GM12873 (cell line): ENCODE results near the gene RAB36.

Experiments used
- CTCF ChIP-seq: IDR thresholded peaks from 2 replicates; pipeline ENCODE4 v1.5.1; 2012; ENCODE audit warnings: low read depth, mild to moderate bottlenecking, moderate library complexity, low read length, control low read depth; ENCODE audit not compliant: insufficient read depth; ENCODE audit errors: missing control alignments

The RAB36 gene

GRCh38 chr22:23203452-23204124, 58.3 kb downstream of the RAB36 start:
- TF ChIP-seq CTCF, result no peak

GRCh38 chr22:23204125-23204488, 58.8 kb downstream of the RAB36 start:
- no peak for TF ChIP-seq CTCF

- no peak for TF ChIP-seq CTCF
These were observed 59.4 kb downstream of the RAB36 start for GRCh38 chr22:23204541-23205157.

DNA sequence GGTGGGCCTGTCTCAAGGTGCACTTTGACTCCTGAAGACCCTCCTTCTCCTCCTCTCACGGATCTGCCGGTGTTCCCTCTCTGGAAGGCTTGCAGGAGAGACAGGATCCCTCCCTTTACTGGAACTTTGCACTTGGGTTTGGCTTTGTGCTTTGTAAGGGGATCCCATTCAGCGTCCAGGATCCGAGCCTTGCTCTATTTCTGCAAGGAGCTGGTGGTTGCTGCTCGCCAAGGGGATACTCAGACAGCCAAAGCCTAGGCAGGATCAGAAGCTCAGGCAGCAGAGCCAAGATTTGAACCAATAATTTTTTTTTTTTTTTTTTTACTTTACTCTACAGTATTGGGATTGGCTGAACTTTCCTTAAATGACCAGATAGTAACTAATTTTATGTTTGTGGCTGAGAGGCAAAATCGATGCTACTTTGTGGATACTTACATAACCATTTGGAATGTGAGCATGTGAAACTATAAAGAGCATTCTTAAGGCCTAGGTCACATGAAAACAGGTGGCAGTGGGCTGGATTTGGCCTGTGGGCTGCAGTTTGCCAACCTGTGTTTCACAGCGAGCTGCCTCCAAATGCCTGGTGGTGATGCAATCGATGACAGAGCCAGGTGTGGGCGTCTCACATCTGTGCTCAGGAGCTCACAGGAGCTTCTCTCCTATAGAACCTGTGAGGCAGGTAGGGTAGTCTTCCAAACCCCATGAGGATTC, 60.2 kb downstream of the RAB36 start:
- no peak for TF ChIP-seq CTCF

GRCh38 chr22:23206915-23207314, 61.6 kb downstream of the RAB36 start:
- TF ChIP-seq CTCF, result no peak

DNA sequence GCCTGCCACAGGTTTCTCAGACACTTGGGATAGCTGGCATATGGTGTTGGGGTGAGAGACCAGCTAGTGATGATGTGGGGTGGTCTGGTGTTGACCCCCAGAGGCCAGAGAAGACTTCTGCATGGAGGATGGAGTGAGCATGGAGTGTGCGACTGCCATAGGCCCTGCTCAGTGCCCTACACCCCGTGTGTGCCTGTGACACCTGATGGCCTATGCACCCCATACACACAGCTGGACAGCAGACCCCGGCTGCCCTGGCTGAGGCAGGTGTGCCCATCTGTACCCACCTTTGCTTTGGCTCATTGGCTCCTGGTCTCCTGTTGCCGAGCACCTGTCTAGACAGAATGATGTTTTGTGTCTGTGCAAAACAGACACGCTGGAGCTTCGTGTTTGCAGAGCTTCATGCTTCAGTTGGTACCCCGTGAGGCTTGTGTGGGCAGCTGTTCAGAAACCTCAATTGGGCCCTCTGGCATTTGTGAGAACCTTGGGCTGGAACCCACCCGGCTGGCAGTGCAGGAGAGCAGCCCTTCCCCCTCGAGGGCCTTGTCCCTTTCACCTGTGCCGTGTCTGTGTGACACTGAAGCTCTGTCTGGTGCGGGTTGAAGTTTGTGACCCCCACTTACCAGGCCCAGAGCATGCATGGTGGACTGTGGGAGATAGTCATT, 62.6 kb downstream of the RAB36 start:
- no peak for TF ChIP-seq CTCF
